ENCODE data around the gene GATA5. TPM values are rescaled to one million over a fixed set of nuclear protein-coding genes. Genes with fewer than 3 reads are reported as not detected.

Gene GATA5
- total RNA-seq, 3 donors from 2014 or later, result 0.73 TPM; not detected in 2

- intact Hi-C loops (cut with DNase I; ENCODE audit: low total_unique reads), result no loop called here
- Histone ChIP-seq H3K27ac (no peak overlapping the region), H3K9me3 (no peaks in the 10 kb centered on the region), H3K4me1 (no peaks in the 10 kb centered on the region), H3K36me3 (no peaks in the 10 kb centered on the region), H3K4me3 (no peak overlapping the region), H3K27me3 (peaks cover 0 to 54% of the 10 kb centered on the region in 2 donors)
- no peak for DNase-seq (ENCODE audit: low spot score in 2 of 2)
- TF ChIP-seq POLR2AphosphoS5 (IDR thresholded peaks at IDR 0.05), result no peak
- no peak for TF ChIP-seq CTCF (IDR thresholded peaks at IDR 0.05)
Observed at GRCh38 chr20:62460678-62461077, 15.1 kb downstream of the GATA5 start.

- Histone ChIP-seq H3K27ac (no peak overlapping the region), H3K4me3 (no peak overlapping the region), H3K27me3 (peaks cover 0 to 47% of the 10 kb centered on the region in 2 donors), H3K36me3 (no peaks in the 10 kb centered on the region), H3K4me1 (no peaks in the 10 kb centered on the region), H3K9me3 (no peaks in the 10 kb centered on the region)
- no peak for TF ChIP-seq POLR2AphosphoS5 (IDR thresholded peaks at IDR 0.05)
- no peak for TF ChIP-seq POLR2A (IDR thresholded peaks at IDR 0.05)
- TF ChIP-seq CTCF (IDR thresholded peaks at IDR 0.05), result no peak
- intact Hi-C loops (cut with DNase I; ENCODE audit: low total_unique reads), result no loop called here
- no peak for DNase-seq (ENCODE audit: low spot score in 2 of 2)
Observed at GRCh38 chr20:62459488-62459887, 16.3 kb downstream of the GATA5 start.

- no peak for DNase-seq (ENCODE audit: low spot score in 2 of 2)
- no peak for TF ChIP-seq POLR2A (IDR thresholded peaks at IDR 0.05)
- no peak for TF ChIP-seq CTCF (IDR thresholded peaks at IDR 0.05)
- TF ChIP-seq POLR2AphosphoS5 (IDR thresholded peaks at IDR 0.05), result no peak
- Histone ChIP-seq H3K27me3 (peaks cover 0 to 49% of the 10 kb centered on the region in 2 donors), H3K4me3 (no peak overlapping the region), H3K9me3 (no peaks in the 10 kb centered on the region), H3K4me1 (no peaks in the 10 kb centered on the region), H3K36me3 (no peaks in the 10 kb centered on the region), H3K27ac (no peak overlapping the region)
- intact Hi-C loops (cut with DNase I; ENCODE audit: low total_unique reads), result no loop called here
Observed at GRCh38 chr20:62458275-62459251, 17.2 kb downstream of the GATA5 start.

- no peak overlapping the region for H3K4me3 ChIP-seq
- TF ChIP-seq POLR2A (IDR thresholded peaks at IDR 0.05), result no peak
- TF ChIP-seq POLR2AphosphoS5 (IDR thresholded peaks at IDR 0.05), result no peak
- TF ChIP-seq CTCF (IDR thresholded peaks at IDR 0.05), result no peak
- H3K27me3 ChIP-seq, result peaks cover 3 to 56% of the 10 kb centered on the region in 2 donors
- DNase-seq (ENCODE audit: low spot score in 2 of 2), result no peak
- H3K4me1 ChIP-seq, result no peaks in the 10 kb centered on the region
- H3K36me3 ChIP-seq, result no peaks in the 10 kb centered on the region
- H3K9me3 ChIP-seq, result no peaks in the 10 kb centered on the region
- intact Hi-C loops (cut with DNase I; ENCODE audit: low total_unique reads), result no loop called here
- H3K27ac ChIP-seq, result no peak overlapping the region
Observed at GRCh38 chr20:62457831-62458230, 18.0 kb downstream of the GATA5 start.

- no peaks in the 10 kb centered on the region for H3K36me3 ChIP-seq
- no peak overlapping the region for H3K4me3 ChIP-seq
- intact Hi-C loops (cut with DNase I; ENCODE audit: low total_unique reads), result no loop called here
- DNase-seq (ENCODE audit: low spot score in 2 of 2), result no peak
- peaks cover 3 to 64% of the 10 kb centered on the region in 2 donors for H3K27me3 ChIP-seq
- no peak overlapping the region for H3K27ac ChIP-seq
- no peaks in the 10 kb centered on the region for H3K9me3 ChIP-seq
- H3K4me1 ChIP-seq, result no peaks in the 10 kb centered on the region
- TF ChIP-seq CTCF (IDR thresholded peaks at IDR 0.05), result no peak
- no peak for TF ChIP-seq POLR2A (IDR thresholded peaks at IDR 0.05)
Observed at GRCh38 chr20:62457098-62457497, 18.7 kb downstream of the GATA5 start.
